ENCODE data around the gene SF3B6. TPM values are rescaled to one million over a fixed set of nuclear protein-coding genes. Genes with fewer than 3 reads are reported as not detected.
"Not testable (repeated sequence)": the region's sequence is repeated elsewhere in the genome, so short reads cannot be mapped to it uniquely, and the experiment has no call there.

SF3B6 gene
- polyA plus RNA-seq, 4 donors, result 117 to 188 (median 143) TPM

- DNase-seq (ENCODE audit: low read depth in 4 of 4, low spot score in 3 of 4), result not testable (repeated sequence)
Observed at GRCh38 chr2:24095171-24095677, 19.1 kb upstream of the SF3B6 start.

GRCh38 chr2:24093270-24093669 lies 17.1 kb upstream of the SF3B6 start:
- not testable (repeated sequence) for DNase-seq (ENCODE audit: low read depth in 4 of 4, low spot score in 3 of 4)

- no peak for DNase-seq (ENCODE audit: low read depth in 4 of 4, low spot score in 3 of 4)
Observed at GRCh38 chr2:24088821-24089359, 12.8 kb upstream of the SF3B6 start.

GRCh38 chr2:24087032-24087431 lies 10.9 kb upstream of the SF3B6 start:
- no peak for DNase-seq (ENCODE audit: low read depth in 4 of 4, low spot score in 3 of 4)

GRCh38 chr2:24086241-24086640 lies 10.1 kb upstream of the SF3B6 start:
- DNase-seq (ENCODE audit: low read depth in 4 of 4, low spot score in 3 of 4), result no peak

- DNase-seq (ENCODE audit: low read depth in 4 of 4, low spot score in 3 of 4), result no peak
Observed at GRCh38 chr2:24085200-24085489, 9.0 kb upstream of the SF3B6 start.

GRCh38 chr2:24084386-24085199 lies 8.5 kb upstream of the SF3B6 start, which contains the start of gene TP53I3:
TP53I3 (minus strand) TSS chr2:24084834; CDS start chr2:24084326, 508 bp downstream.
- peak; percentile 79 to 85 (median 82) for DNase-seq (ENCODE audit: low read depth in 4 of 4, low spot score in 3 of 4)

- DNase-seq (ENCODE audit: low read depth in 4 of 4, low spot score in 3 of 4), result peak; percentile 59 to 68 (median 63)
Observed at GRCh38 chr2:24083567-24084385, 7.7 kb upstream of the SF3B6 start.

- DNase-seq (ENCODE audit: low read depth in 4 of 4, low spot score in 3 of 4), result no peak
Observed at GRCh38 chr2:24082787-24083566, 6.9 kb upstream of the SF3B6 start.

- DNase-seq (ENCODE audit: low read depth in 4 of 4, low spot score in 3 of 4), result no peak
Observed at GRCh38 chr2:24080701-24081100, 4.6 kb upstream of the SF3B6 start.

- no peak for DNase-seq (ENCODE audit: low read depth in 4 of 4, low spot score in 3 of 4)
Observed at GRCh38 chr2:24077879-24078278, 1.8 kb upstream of the SF3B6 start.

GRCh38 chr2:24077535-24077877 lies 1.4 kb upstream of the SF3B6 start:
- DNase-seq (ENCODE audit: low read depth in 4 of 4, low spot score in 3 of 4), result no peak

- DNase-seq (ENCODE audit: low read depth in 4 of 4, low spot score in 3 of 4), result no peak
Observed at GRCh38 chr2:24076849-24077534, 866 bp upstream of the SF3B6 start.

- no peak for DNase-seq (ENCODE audit: low read depth in 4 of 4, low spot score in 3 of 4)
Observed at GRCh38 chr2:24075259-24075658, 867 bp downstream of the SF3B6 start.

- DNase-seq (ENCODE audit: low read depth in 4 of 4, low spot score in 3 of 4), result no peak
Observed at GRCh38 chr2:24073816-24074215, 2.3 kb downstream of the SF3B6 start.

- DNase-seq (ENCODE audit: low read depth in 4 of 4, low spot score in 3 of 4), result no peak
Observed at GRCh38 chr2:24072259-24072658, 3.9 kb downstream of the SF3B6 start.

- no peak for DNase-seq (ENCODE audit: low read depth in 4 of 4, low spot score in 3 of 4)
Observed at GRCh38 chr2:24065341-24065740, 10.8 kb downstream of the SF3B6 start.

GRCh38 chr2:24058564-24059271 lies 17.4 kb downstream of the SF3B6 start:
- DNase-seq (ENCODE audit: low read depth in 4 of 4, low spot score in 3 of 4), result no peak

GRCh38 chr2:24055750-24056149 lies 20.4 kb downstream of the SF3B6 start:
- no peak for DNase-seq (ENCODE audit: low read depth in 4 of 4, low spot score in 3 of 4)

All from left renal pelvis (tissue), 4 donors.